GM12891 (cell line): ENCODE results near the gene IYD.

ENCODE experiments used
- PAX5 ChIP-seq: IDR thresholded peaks from 2 replicates; pipeline ENCODE4 v1.6.1; 2011; ENCODE audit warnings: low read length, moderate library complexity, mild to moderate bottlenecking; ENCODE audit not compliant: insufficient read depth, severe bottlenecking
- POLR2A ChIP-seq: IDR thresholded peaks from 2 replicates; pipeline ENCODE4 v1.6.1; 2011; ENCODE audit warnings: low read depth, low read length, control low read depth
- POLR2AphosphoS5 ChIP-seq: IDR thresholded peaks from 2 replicates; pipeline ENCODE4 v1.6.1; 2011; ENCODE audit warnings: low read depth, low read length, control low read depth
- POU2F2 ChIP-seq: IDR thresholded peaks from 2 replicates; pipeline ENCODE4 v1.6.1; 2011; ENCODE audit warnings: low read depth, mild to moderate bottlenecking, control low read depth, low read length, moderate library complexity
- SPI1 ChIP-seq: IDR thresholded peaks from 2 replicates; pipeline ENCODE4 v1.6.1; 2011; ENCODE audit warnings: low read depth, low read length, control low read depth
- TAF1 ChIP-seq: IDR thresholded peaks from 2 replicates; pipeline ENCODE4 v1.6.1; 2011; ENCODE audit warnings: low read depth, low read length, control low read depth

DNA sequence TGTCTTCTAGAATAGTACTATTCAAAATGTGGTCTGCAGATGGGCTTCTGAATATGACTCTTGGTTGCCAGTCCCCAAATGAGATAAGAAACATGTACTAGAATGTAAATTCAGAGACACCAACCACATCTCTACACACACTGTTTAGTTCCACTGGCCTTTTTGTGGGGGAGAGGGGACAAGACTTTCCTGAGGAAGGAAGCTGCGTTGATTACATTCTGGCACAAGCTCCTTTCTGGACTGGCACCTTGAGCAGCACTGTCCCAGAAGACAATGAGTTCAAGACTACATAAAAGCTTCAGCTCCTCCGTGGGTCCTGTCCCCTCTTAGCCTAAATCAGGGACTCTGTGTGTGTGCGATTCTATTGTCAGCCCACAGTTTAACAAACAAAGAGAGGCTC is 6.9 kb upstream of the IYD start:
- TF ChIP-seq POLR2AphosphoS5 (no peak), TAF1 (no peak), POLR2A (no peak), SPI1 (no peak), PAX5 (no peak), POU2F2 (no peak)
